ENCODE measurements around the gene CIDEC.

DNA sequence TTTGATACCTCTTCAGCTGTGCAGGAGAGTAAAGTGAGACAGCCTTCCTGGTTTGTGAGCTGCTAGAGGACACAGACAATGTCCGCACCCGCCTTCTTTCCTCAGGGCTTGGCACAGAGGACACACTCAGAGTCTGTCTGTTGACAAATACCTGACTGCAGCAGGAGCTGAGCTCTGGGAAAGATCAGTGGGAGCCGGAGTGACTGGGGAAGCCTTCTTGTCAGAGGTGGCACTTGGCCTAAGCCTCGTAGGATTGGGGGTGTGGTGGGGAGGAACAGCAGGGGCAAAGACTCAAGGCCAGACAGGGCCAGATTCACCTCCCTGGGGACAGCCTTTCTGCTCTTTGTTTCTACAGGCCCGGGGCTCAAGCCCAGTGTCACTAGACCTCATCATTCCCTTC lies 33.5 kb upstream of the CIDEC start:
- TF ChIP-seq MAFG (tag; conservative IDR thresholded peaks at IDR 0.05) (no peak), SAFB2 (IDR thresholded peaks at IDR 0.05; ENCODE audit: borderline replicate concordance, low read depth, low read length, severe bottlenecking) (no peak), NR3C1 (CRISPR knock-in tag; IDR thresholded peaks at IDR 0.05) (no peak), EP300 (IDR thresholded peaks at IDR 0.05; ENCODE audit: low read length) (no peak), CHD2 (IDR thresholded peaks at IDR 0.05; ENCODE audit: low read depth, low read length) (no peak), CCAR2 (IDR thresholded peaks at IDR 0.05; ENCODE audit: low read depth, low read length) (no peak), RAD21 (CRISPR knock-in tag; conservative IDR thresholded peaks at IDR 0.05 in 1 of 2, IDR thresholded peaks at IDR 0.05 in 1 of 2) (no peak), NELFE (IDR thresholded peaks at IDR 0.05; ENCODE audit: insufficient read depth, insufficient read length) (no peak), EZH2 (IDR thresholded peaks at IDR 0.05; ENCODE audit: borderline replicate concordance, low read depth, low read length) (no peak)
- TF ChIP-seq, protein P1, sequence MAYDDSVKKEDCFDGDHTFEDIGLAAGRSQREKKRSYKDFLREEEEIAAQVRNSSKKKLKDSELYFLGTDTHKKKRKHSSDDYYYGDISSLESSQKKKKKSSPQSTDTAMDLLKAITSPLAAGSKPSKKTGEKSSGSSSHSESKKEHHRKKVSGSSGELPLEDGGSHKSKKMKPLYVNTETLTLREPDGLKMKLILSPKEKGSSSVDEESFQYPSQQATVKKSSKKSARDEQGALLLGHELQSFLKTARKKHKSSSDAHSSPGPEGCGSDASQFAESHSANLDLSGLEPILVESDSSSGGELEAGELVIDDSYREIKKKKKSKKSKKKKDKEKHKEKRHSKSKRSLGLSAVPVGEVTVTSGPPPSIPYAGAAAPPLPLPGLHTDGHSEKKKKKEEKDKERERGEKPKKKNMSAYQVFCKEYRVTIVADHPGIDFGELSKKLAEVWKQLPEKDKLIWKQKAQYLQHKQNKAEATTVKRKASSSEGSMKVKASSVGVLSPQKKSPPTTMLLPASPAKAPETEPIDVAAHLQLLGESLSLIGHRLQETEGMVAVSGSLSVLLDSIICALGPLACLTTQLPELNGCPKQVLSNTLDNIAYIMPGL (CRISPR knock-in tag; IDR thresholded peaks at IDR 0.05), result no peak
- TF ChIP-seq, protein P2, sequence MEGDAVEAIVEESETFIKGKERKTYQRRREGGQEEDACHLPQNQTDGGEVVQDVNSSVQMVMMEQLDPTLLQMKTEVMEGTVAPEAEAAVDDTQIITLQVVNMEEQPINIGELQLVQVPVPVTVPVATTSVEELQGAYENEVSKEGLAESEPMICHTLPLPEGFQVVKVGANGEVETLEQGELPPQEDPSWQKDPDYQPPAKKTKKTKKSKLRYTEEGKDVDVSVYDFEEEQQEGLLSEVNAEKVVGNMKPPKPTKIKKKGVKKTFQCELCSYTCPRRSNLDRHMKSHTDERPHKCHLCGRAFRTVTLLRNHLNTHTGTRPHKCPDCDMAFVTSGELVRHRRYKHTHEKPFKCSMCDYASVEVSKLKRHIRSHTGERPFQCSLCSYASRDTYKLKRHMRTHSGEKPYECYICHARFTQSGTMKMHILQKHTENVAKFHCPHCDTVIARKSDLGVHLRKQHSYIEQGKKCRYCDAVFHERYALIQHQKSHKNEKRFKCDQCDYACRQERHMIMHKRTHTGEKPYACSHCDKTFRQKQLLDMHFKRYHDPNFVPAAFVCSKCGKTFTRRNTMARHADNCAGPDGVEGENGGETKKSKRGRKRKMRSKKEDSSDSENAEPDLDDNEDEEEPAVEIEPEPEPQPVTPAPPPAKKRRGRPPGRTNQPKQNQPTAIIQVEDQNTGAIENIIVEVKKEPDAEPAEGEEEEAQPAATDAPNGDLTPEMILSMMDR (IDR thresholded peaks at IDR 0.05 in 2 of 3, conservative IDR thresholded peaks at IDR 0.05 in 1 of 3; ENCODE audit: insufficient read depth in 2 of 3, low read depth in 1 of 3, low read length in 3 of 3), result no peak
- TF ChIP-seq, protein P3, sequence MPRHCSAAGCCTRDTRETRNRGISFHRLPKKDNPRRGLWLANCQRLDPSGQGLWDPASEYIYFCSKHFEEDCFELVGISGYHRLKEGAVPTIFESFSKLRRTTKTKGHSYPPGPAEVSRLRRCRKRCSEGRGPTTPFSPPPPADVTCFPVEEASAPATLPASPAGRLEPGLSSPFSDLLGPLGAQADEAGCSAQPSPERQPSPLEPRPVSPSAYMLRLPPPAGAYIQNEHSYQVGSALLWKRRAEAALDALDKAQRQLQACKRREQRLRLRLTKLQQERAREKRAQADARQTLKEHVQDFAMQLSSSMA (CRISPR knock-in tag; IDR thresholded peaks at IDR 0.05), result no peak
- TF ChIP-seq, protein P4, sequence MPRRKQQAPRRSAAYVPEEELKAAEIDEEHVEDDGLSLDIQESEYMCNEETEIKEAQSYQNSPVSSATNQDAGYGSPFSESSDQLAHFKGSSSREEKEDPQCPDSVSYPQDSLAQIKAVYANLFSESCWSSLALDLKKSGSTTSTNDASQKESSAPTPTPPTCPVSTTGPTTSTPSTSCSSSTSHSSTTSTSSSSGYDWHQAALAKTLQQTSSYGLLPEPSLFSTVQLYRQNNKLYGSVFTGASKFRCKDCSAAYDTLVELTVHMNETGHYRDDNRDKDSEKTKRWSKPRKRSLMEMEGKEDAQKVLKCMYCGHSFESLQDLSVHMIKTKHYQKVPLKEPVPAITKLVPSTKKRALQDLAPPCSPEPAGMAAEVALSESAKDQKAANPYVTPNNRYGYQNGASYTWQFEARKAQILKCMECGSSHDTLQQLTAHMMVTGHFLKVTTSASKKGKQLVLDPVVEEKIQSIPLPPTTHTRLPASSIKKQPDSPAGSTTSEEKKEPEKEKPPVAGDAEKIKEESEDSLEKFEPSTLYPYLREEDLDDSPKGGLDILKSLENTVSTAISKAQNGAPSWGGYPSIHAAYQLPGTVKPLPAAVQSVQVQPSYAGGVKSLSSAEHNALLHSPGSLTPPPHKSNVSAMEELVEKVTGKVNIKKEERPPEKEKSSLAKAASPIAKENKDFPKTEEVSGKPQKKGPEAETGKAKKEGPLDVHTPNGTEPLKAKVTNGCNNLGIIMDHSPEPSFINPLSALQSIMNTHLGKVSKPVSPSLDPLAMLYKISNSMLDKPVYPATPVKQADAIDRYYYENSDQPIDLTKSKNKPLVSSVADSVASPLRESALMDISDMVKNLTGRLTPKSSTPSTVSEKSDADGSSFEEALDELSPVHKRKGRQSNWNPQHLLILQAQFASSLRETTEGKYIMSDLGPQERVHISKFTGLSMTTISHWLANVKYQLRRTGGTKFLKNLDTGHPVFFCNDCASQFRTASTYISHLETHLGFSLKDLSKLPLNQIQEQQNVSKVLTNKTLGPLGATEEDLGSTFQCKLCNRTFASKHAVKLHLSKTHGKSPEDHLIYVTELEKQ (CRISPR knock-in tag; IDR thresholded peaks at IDR 0.05), result no peak
